IMR-90 (cell line): ENCODE results near the gene CDKN2A. TPM values are rescaled to one million over a fixed set of nuclear protein-coding genes. Genes with fewer than 3 reads are reported as not detected.

ENCODE experiments used
- ATAC-seq: fragments of 200-7000 bp; cut with Tn5 transposase; 2 replicates; pipeline ENCODE4 v1.9.1; 2020; ENCODE audit warnings: low read depth, mild to moderate bottlenecking, moderate library complexity
- BruUV-seq: library from RNA; stranded (reverse); fragments of 400-500 nt; replicated peaks from 2 replicates; lab custom pipeline; 2021; lab: Mats Ljungman, UMichigan
- CTCF ChIA-PET: fragments of 300-600 bp; formaldehyde crosslinking; extraction: SDS; loops from one replicate; lab custom pipeline; 2021; ENCODE audit warnings: antibody characterized with exemption; lab: Yijun Ruan, JAX
- POLR2A ChIA-PET: fragments of 300-600 bp; sonication (Branson Sonifier 250); formaldehyde crosslinking; loops from one replicate; lab custom pipeline; 2022; ENCODE audit warnings: antibody characterized with exemption; ENCODE audit not compliant: unreplicated experiment; lab: Charles Lee
- DNase-seq: peaks from one replicate; pipeline ENCODE4 v3.0.0; 2013
- H2AFZ ChIP-seq: replicated peaks from 2 replicates; pipeline ENCODE3; 2013; ENCODE audit warnings: low read length, mild to moderate bottlenecking; ENCODE audit not compliant: poor library complexity
- H2AK5ac ChIP-seq: 2 replicates; pipeline ENCODE4 v1.6.1; 2013; ENCODE audit warnings: low read depth, low read length, inconsistent platforms
- H2AK9ac ChIP-seq: replicated peaks from 2 replicates; pipeline ENCODE3; 2013; ENCODE audit warnings: mild to moderate bottlenecking, low read depth, low read length, moderate library complexity; ENCODE audit not compliant: poor library complexity
- H2BK120ac ChIP-seq: 2 replicates; pipeline ENCODE4 v1.6.1; 2013; ENCODE audit warnings: low read depth, low read length, inconsistent platforms
- H2BK15ac ChIP-seq: 3 replicates; pipeline ENCODE4 v1.6.1; 2013; ENCODE audit warnings: low read depth, low read length, inconsistent platforms
- H2BK20ac ChIP-seq: 2 replicates; pipeline ENCODE4 v1.6.1; 2013; ENCODE audit warnings: low read depth, mild to moderate bottlenecking, inconsistent platforms, low read length, moderate library complexity
- H2BK5ac ChIP-seq: 2 replicates; pipeline ENCODE4 v1.6.1; 2013; ENCODE audit warnings: mild to moderate bottlenecking, low read depth, low read length, inconsistent platforms; ENCODE audit not compliant: poor library complexity, severe bottlenecking
- H3K14ac ChIP-seq: replicated peaks from 2 replicates; pipeline ENCODE4 v1.6.1; 2013; ENCODE audit warnings: low read depth, low read length, inconsistent platforms
- H3K18ac ChIP-seq: 2 replicates; pipeline ENCODE4 v1.6.1; 2013; ENCODE audit warnings: low read depth, low read length, control low read depth
- H3K23ac ChIP-seq: 2 replicates; pipeline ENCODE4 v1.6.1; 2013; ENCODE audit warnings: low read depth, low read length, inconsistent platforms
- H3K27ac ChIP-seq: 2 replicates; pipeline ENCODE4 v1.5.1; 2013; ENCODE audit warnings: mild to moderate bottlenecking, control low read depth, low read length; ENCODE audit not compliant: insufficient read depth
- H3K27me3 ChIP-seq: 2 replicates; pipeline ENCODE4 v1.6.1; 2013; ENCODE audit warnings: low read length; ENCODE audit not compliant: control insufficient read depth, insufficient read depth
- H3K36me3 ChIP-seq: 2 replicates; pipeline ENCODE4 v1.6.1; 2013; ENCODE audit warnings: low read length, mixed read lengths; ENCODE audit not compliant: control insufficient read depth, insufficient read depth
- H3K4ac ChIP-seq: 2 replicates; pipeline ENCODE4 v1.6.1; 2013; ENCODE audit warnings: low read depth, low read length, inconsistent platforms
- H3K4me1 ChIP-seq: 2 replicates; pipeline ENCODE4 v1.6.1; 2013; ENCODE audit warnings: low read length, mixed read lengths; ENCODE audit not compliant: control insufficient read depth, insufficient read depth
- H3K4me2 ChIP-seq: 2 replicates; pipeline ENCODE4 v1.6.1; 2013; ENCODE audit warnings: low read depth, mild to moderate bottlenecking, control low read depth, low read length, moderate library complexity
- H3K4me3 ChIP-seq: 2 replicates; pipeline ENCODE4 v1.5.1; 2013; ENCODE audit warnings: low read depth, mild to moderate bottlenecking, control low read depth, low read length, moderate library complexity; ENCODE audit not compliant: insufficient read depth
- H3K56ac ChIP-seq: 2 replicates; pipeline ENCODE4 v1.6.1; 2013; ENCODE audit warnings: low read length, inconsistent platforms; ENCODE audit not compliant: insufficient read depth; ENCODE audit errors: extremely low read depth
- H3K79me1 ChIP-seq, 2 experiments: 2 replicates each; pipeline ENCODE4 v1.6.1; 2013; ENCODE audit warnings: low read length in 2 of 2, inconsistent platforms in 1 of 2, low read depth in 1 of 2
- H3K9ac ChIP-seq: 2 replicates; pipeline ENCODE4 v1.6.1; 2013; ENCODE audit warnings: low read depth, low read length, control low read depth
- H3K9me1 ChIP-seq: 2 replicates; pipeline ENCODE4 v1.6.1; 2013; ENCODE audit warnings: low read length, inconsistent platforms; ENCODE audit not compliant: insufficient read depth
- H3K9me3 ChIP-seq: 2 replicates; pipeline ENCODE4 v1.6.1; 2013; ENCODE audit warnings: low read length; ENCODE audit not compliant: control insufficient read depth, insufficient read depth
- H4K20me1 ChIP-seq: 2 replicates; pipeline ENCODE4 v1.6.1; 2013; ENCODE audit warnings: low read length, inconsistent platforms; ENCODE audit not compliant: insufficient read depth
- H4K5ac ChIP-seq: 2 replicates; pipeline ENCODE4 v1.6.1; 2013; ENCODE audit warnings: mild to moderate bottlenecking, low read depth, low read length, control low read depth
- H4K8ac ChIP-seq, 2 experiments: 2 replicates each; pipeline ENCODE4 v1.6.1; 2013; ENCODE audit warnings: low read depth in 2 of 2, low read length in 2 of 2, control low read depth in 1 of 2, inconsistent platforms in 1 of 2
- H4K91ac ChIP-seq: 2 replicates; pipeline ENCODE4 v1.6.1; 2013; ENCODE audit warnings: low read depth, low read length, inconsistent platforms; ENCODE audit not compliant: insufficient read depth
- CHD1 ChIP-seq: IDR thresholded peaks from 2 replicates; pipeline ENCODE4 v1.6.1; 2012; ENCODE audit warnings: low read depth, low read length, improper control_type of control experiment
- ELK1 ChIP-seq: fragments of 150-350 bp; IDR thresholded peaks from 2 replicates; pipeline ENCODE4 v1.6.1; 2016; ENCODE audit warnings: low read depth, mild to moderate bottlenecking, low read length, moderate library complexity, borderline replicate concordance
- MAFK ChIP-seq: IDR thresholded peaks from 2 replicates; pipeline ENCODE4 v1.6.1; 2012; ENCODE audit warnings: low read depth, low read length, improper control_type of control experiment
- POLR2A ChIP-seq: IDR thresholded peaks from 2 replicates; pipeline ENCODE4 v1.6.1; 2012; ENCODE audit warnings: mild to moderate bottlenecking, low read depth, low read length
- RCOR1 ChIP-seq: IDR thresholded peaks from 2 replicates; pipeline ENCODE4 v1.6.1; 2012; ENCODE audit warnings: mild to moderate bottlenecking, low read length, improper control_type of control experiment; ENCODE audit not compliant: insufficient replicate concordance
- WGBS, 2 experiments: methylation state at CpG; one replicate each; pipeline versions ENCODE4 v1.1.5 to v1.1.7; 2013; ENCODE audit warnings: missing lambda C conversion rate in 2 of 2; ENCODE audit not compliant: insufficient read length in 1 of 2; ENCODE audit errors: extremely low coverage in 2 of 2; 5-methylcytosine and 5-hydroxymethylcytosine counted together
- dilution Hi-C: fragments of 300-500 bp; cut with HindIII; formaldehyde crosslinking; loops from one replicate; pipeline ENCODE4 v1.14.3; 2018; ENCODE audit warnings: low sequenced_read_pairs; ENCODE audit not compliant: unreplicated experiment
- in situ Hi-C: fragments of 300-500 bp; cut with MboI; formaldehyde crosslinking; loops from 3 replicates; pipeline ENCODE4 v1.14.3; 2019; ENCODE audit warnings: low sequenced_read_pairs, inconsistent platforms, mixed read lengths
- intact Hi-C: fragments of 100-400 bp; cut with micrococcal nuclease; formaldehyde crosslinking; loops from 2 replicates; pipeline ENCODE4 v1.10.0; 2022
- polyA plus RNA-seq, 3 experiments: library from polyadenylated mRNA; depleted of rRNA; stranded (reverse); fragments of >200 nt; gene quantifications; 2 replicates each; pipeline ENCODE4 v1.2.3, GENCODE V29; 2012; ENCODE audit warnings: low replicate concordance in 1 of 3
- total RNA-seq: library from RNA; depleted of rRNA; stranded (reverse); fragments of >200 nt; gene quantifications from 2 replicates; pipeline ENCODE4 v1.2.3, GENCODE V29; 2012

Gene CDKN2A
- total and polyA plus RNA-seq, 2 of the 4 experiments (the other 2 are of a cell fraction): 11.3 to 75.3 TPM

- Histone ChIP-seq H3K9ac (no peak overlapping the region), H4K20me1 (no peaks in the 10 kb centered on the region), H4K8ac (no peak overlapping the region), H3K27me3 (no peaks in the 10 kb centered on the region), H2BK15ac (no peak overlapping the region; the same call in 2 of the 3 replicates), H3K4me2 (no peak overlapping the region), H3K14ac (no peak overlapping the region), H2AK5ac (peak overlapping the region; percentile 39; the same call in 1 of the 2 replicates), H3K23ac (0 out of 2 replicates have a peak overlapping the region, but pooled peaks have one; percentile 11), H3K9me3 (no peaks in the 10 kb centered on the region), H2BK5ac (no peak overlapping the region), H3K36me3 (peaks cover 3% of the 10 kb centered on the region; the same call in 1 of the 2 replicates), H3K56ac (no peak overlapping the region), H2AK9ac (no peak overlapping the region), H2BK20ac (no peak overlapping the region; the same call in 1 of the 2 replicates), H4K5ac (no peak overlapping the region), H3K27ac (no peak overlapping the region), H3K4me1 (peaks cover 2% of the 10 kb centered on the region; the same call in 1 of the 2 replicates), H3K4ac (no peak overlapping the region), H3K18ac (no peak overlapping the region), H3K79me1 (no peaks in the 10 kb centered on the region), H3K4me3 (no peak overlapping the region), H4K91ac (no peak overlapping the region; the same call in 1 of the 2 replicates), H2AFZ (no peak overlapping the region), H3K9me1 (peaks cover 3% of the 10 kb centered on the region), H2BK120ac (no peak overlapping the region)
- ChIA-PET CTCF (interaction anchor here (1.4 kb wide), 1 partner anchor 91 kb away, joined by 7 read pairs; no protein-coding TSS in a partner anchor), POLR2A (no interaction called here)
- dilution Hi-C loops (no loop called here), intact Hi-C loops (no loop called here), in situ Hi-C loops (no loop called here)
- no peak for ATAC-seq
- TF ChIP-seq POLR2A: no peak
- TF ChIP-seq MAFK: no peak
- no peak for TF ChIP-seq RCOR1
- TF ChIP-seq ELK1: no peak
- TF ChIP-seq CHD1: no peak
- BruUV-seq: no TSS peak
- DNase-seq: no peak
- whole genome bisulfite sequencing, 2 experiments: 80% methylated on average over 1 of the region's 2 CpGs; no CpG with 5 or more reads in 1 of the 2 experiments
Observed at GRCh38 chr9:22035591-22036011, 41.4 kb upstream of the CDKN2A start.
